Right kidney (tissue), 9 donors: ENCODE results near the gene MED10.

Source experiments
- DNase-seq: peaks from one replicate; pipeline ENCODE4 v3.0.0-alpha.2; 2016
- long read RNA-seq, 8 donors: transcript quantifications; one replicate each; lab custom pipeline, GENCODE V29; 2026

Gene MED10, protein sequence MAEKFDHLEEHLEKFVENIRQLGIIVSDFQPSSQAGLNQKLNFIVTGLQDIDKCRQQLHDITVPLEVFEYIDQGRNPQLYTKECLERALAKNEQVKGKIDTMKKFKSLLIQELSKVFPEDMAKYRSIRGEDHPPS
- long read RNA-seq, donor 1, transcript MED10-201 (4 exons, 1,141 nt): major isoform, 20 of 22 reads
- long read RNA-seq, donor 1, partial matches to known transcripts: 0 of 22 reads
- long read RNA-seq, donor 1, other reads (novel, unspliced or antisense): 0 of 22 reads
- long read RNA-seq, donor 2, transcript MED10-201 (4 exons, 1,141 nt): major isoform, 10 of 13 reads
- long read RNA-seq, donor 2, partial matches to known transcripts: 0 of 13 reads
- long read RNA-seq, donor 2, other reads (novel, unspliced or antisense): 0 of 13 reads
- long read RNA-seq, donor 3, transcript MED10-201 (4 exons, 1,141 nt): major isoform, 27 of 29 reads
- long read RNA-seq, donor 3, partial matches to known transcripts: 0 of 29 reads
- long read RNA-seq, donor 3, other reads (novel, unspliced or antisense): 0 of 29 reads
- long read RNA-seq, donor 4, transcript MED10-203 (2 exons, 648 nt): minor isoform, 8 of 50 reads
- long read RNA-seq, donor 4, transcript MED10-201 (4 exons, 1,141 nt): major isoform, 21 of 50 reads
- long read RNA-seq, donor 4, partial matches to known transcripts: 21 of 50 reads
- long read RNA-seq, donor 4, other reads (novel, unspliced or antisense): 0 of 50 reads
- long read RNA-seq, donor 5, transcript MED10-201 (4 exons, 1,141 nt): major isoform, 33 of 36 reads
- long read RNA-seq, donor 5, partial matches to known transcripts: 0 of 36 reads
- long read RNA-seq, donor 5, other reads (novel, unspliced or antisense): 0 of 36 reads
- long read RNA-seq, donor 6, transcript MED10-201 (4 exons, 1,141 nt): major isoform, 21 of 22 reads
- long read RNA-seq, donor 6, partial matches to known transcripts: 0 of 22 reads
- long read RNA-seq, donor 6, other reads (novel, unspliced or antisense): 0 of 22 reads
- long read RNA-seq, donor 7, transcript MED10-203 (2 exons, 648 nt): minor isoform, 6 of 38 reads
- long read RNA-seq, donor 7, transcript MED10-201 (4 exons, 1,141 nt): major isoform, 31 of 38 reads
- long read RNA-seq, donor 7, partial matches to known transcripts: 0 of 38 reads
- long read RNA-seq, donor 7, other reads (novel, unspliced or antisense): 0 of 38 reads
- long read RNA-seq, donor 8, transcript MED10-201 (4 exons, 1,141 nt): major isoform, 32 of 44 reads
- long read RNA-seq, donor 8, partial matches to known transcripts: 7 of 44 reads
- long read RNA-seq, donor 8, other reads (novel, unspliced or antisense): 0 of 44 reads

DNA sequence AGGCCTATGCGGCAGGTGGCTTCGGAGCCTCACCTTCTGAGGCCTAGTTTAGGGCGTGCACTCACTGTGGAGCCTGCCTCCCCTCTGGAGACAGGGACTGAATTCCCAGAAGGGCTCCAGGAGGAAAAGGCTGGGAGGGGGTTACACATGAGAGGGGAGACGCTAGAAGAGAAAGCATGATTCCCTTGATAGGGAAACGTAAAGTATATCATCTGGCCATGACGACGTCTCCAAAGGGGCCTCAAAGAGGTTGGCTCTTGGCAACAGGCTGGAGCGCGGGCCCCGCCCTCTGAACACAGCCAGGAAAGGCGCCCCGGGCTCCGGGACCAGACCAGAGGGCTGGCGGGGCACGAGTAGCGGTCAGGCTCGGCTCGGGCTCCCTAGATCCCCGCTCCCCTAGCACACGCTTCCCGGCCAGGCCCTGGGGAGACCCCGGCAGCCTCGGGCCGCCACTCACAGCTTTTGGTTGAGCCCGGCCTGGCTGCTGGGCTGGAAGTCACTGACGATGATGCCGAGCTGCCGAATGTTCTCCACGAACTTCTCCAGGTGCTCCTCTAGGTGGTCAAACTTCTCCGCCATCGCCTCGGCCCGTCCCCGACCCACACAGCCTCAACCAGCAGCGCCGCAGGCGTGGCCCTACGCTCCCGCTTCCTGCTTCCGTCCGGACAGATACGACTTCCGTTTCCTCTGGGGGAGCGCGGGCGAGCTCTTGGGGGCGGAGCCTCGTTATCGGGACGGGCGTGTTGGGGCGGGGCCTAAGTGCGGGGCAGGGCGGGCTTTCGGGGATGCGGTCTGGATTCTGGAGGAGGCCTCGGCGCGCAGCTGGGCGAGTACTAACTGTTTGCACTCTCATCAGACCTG, at the start of gene MED10:
Gene MED10 (minus strand): TSS at position 643 of the 861 bp plus-strand sequence. CDS start 64 bp downstream, at position 579.
- peak; percentile 76 for DNase-seq

DNA sequence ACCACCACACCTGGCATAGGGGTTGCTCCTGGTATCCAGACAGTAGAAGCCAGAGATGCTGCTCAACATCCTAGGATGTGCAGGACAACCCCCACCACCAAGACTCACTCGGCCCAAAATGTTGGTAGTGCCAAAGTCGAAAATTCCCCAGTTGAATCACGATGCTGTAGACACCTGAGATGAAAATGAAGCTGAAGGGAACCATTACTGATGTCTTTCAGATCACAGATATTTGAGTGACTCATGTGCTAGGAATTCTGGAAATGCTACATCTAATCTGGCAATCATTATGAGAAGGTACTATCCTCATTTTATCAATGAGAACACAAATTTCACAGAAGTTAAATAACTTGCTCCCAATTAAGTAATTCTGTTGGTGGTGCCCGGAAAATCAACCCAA, 49.3 kb upstream of the MED10 start:
- DNase-seq: no peak

DNA sequence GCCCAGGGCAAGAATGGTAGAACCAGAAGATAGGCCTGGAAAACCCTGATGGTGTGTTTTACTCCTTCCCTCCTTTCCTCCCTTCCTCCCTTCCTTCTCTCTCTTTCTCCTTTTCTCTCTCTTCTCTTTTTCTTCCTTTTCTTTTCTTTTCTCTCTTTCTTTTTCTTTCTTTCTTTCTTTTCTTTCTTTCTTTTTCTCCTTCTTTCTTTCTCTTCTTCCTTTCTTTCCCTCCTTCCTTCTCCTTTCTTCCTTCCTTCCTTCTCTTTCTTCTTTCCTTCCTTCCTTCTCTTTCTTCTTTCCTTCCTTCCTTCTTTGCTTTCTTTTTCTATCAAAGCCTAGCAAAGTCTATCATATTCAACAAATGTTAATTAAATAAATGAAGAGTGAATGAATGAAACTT, 46.4 kb upstream of the MED10 start:
- no peak for DNase-seq

DNA sequence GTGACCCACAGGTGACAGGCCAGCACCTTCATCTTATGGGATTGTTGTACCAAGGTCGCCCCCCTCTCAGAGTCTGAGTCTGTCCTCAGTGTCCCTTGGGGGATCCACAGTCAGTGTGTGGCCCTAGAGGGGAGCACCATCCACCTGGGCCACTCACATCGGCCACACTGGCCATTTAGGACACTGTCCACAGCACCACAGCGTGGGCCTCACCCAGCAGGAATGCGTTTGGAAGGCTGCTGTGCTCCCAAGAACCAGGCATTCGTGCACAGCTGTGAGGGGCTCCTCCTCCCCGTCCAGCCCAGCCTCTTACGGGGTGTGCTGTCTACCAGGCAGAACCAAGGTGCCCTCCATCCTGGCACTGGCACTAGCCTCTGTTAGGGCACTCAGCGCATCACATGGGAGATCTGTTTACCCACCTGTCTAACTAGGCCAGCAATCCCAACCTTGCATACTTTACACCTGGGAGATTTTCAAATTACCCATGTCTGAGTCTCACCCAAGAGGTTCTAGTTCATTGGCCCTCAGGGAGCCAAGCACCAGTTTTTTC, 45.8 kb upstream of the MED10 start:
- no peak for DNase-seq

DNA sequence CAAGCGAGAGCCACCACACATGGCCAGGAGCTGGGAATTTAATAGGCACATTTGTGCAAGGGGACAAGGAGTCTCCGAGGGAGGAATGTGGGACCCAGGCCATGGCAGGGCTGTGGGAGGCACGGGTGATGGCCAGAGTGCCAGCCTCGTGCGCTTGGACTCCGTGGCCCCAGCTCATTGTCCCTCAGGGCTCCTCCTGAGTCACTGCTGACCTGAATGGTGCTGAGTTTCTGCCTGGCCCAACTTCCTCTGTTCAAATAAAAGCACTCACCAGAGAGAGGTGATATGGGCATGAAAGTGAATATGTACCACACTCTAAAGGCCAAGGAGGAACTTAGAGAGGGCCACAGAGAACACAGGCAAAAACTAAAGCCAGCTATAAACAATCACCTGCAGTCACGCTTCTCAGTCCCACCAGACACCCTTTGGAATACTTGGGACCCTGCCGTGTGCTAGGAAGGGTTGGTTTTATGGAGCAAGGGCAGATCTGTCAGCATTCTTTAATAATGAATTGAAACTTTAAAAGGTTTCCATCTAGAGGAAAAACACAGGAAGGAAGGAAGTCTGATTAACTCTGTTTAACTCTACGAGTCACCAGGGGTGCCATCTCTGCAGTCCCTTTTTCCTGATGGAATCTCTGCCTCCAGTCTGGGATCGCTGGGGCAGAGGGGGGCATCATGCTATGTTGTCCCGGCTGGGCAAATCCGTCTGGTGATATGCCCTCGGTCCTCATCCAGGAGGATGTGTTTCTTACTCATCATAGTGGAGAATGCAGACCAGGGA, 45.2 kb upstream of the MED10 start:
- DNase-seq: no peak

DNA sequence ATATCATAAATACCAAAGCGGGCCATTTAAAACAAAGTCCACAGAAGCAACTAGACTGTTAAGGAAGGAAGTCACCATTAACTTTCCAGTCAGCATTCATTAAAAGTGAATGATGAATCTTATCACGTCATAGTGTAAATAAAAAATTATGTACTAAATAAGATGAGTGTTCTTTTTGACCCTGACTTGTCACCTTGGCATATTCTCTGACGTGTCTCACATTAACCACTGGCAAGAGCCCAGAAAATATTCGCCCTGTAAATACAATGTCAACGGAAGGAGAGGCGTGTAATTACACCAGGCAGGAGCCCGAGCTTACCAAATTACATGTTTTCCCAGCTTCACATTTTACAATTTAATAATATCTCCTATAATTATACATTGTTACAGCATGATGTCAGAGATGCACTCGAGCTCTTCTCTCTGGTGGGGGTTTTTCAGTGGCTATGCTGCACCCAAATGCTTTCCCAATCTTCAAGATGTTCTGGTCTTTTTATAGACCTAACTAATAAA, 41.0 kb upstream of the MED10 start:
- no peak for DNase-seq

DNA sequence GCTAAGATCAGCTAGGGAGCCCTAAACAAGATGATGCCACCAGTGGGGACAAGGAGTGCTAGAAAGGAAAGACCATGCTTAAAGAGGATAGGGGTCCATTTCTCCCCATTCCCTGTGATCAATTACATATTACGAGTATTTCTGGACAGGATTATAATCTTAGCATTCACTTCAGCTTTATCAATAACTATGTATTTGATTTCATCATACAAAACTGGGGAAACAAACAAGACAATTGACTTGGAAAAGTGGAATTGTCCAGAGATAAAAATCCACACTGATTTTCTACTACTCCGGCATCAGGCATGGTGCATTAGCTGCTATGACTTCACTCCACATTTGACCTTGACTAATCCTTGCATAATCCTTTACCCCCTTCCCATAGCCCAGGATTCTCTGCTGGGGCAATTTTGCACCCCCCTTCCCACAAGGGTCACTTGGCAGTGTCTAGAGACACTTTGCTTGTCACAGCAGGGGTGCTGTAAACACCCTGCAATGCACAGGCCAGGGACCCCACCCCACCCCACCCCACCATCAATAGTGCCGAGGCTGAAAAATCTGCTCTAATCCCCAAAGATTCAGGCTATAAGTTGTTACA, 40.4 kb upstream of the MED10 start:
- no peak for DNase-seq

DNA sequence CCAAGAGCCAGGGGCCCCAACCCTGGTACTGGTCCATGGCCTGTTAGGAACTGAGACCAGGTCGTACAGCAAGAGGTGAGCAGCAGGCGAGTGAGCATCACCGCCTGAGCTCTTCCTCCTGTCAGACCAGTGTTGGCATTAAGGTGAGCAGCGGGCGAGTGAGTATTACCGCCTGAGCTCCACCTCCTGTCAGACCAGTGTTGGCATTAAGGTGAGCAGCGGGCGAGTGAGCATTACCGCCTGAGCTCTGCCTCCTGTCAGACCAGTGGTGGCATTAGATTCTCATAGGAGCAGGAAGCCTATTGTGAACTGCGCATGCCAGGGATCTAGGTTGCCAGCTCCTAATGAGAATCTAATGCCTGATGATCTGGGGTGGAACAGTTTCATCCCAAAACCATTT, 39.3 kb upstream of the MED10 start:
- no peak for DNase-seq

DNA sequence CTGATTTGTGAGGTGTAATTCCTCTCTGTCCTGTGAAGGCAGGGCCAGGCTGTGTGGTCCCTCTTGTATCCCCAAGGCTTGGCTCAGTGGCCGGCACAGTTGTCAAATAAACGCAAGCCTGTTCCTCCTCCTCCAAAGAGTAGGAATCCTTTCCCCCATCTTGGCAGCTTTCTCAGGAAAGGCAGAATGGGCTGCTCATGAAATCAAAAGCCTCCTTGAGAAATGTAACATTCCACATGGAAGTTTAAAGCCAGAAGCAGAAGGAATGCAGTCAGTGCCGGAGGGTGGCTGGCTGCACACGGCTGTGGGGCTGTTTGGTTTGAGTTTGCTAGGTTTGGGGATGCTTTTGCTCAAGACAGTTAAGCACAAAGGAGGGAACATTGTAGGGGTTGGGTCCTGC, 34.5 kb upstream of the MED10 start:
- no peak for DNase-seq

DNA sequence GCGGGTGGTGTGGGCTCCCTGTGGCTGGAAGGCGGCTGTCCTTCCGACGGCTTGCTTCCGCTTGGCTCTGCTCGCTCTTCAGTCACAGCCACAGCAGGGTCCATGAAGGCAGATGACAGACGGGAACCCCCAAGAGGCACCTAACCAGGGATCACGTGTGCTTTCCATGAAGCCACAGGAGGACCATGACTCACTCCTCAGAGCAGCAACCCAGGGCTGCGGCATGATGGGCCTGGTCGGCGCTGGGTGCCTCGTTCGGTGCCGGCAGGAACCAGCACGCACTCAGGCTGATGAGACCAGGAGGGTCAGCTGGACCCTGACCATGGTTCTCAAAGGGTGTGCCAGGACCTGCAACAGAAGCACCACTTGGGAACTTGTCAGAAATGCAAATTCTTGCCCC, 32.8 kb upstream of the MED10 start:
- DNase-seq: no peak

DNA sequence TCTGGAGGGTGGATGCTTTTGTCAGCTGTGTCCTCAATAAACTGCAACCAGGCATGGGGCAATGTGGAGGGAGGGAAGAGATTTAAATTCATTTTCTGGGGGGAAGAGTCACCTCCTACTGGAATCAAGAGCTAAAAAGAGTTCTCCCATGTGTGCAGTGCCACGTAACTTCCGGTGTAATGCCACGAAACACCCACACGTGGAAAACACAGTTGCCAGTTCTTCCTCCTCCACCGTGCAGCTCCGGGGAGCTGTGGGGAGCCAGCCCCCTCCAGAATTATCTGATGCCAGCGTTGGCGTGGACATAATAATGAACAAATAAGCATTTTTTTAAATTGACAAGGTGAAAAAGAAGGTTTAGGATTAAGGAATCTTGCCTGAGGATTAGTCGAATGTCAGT, 32.1 kb upstream of the MED10 start:
- no peak for DNase-seq

DNA sequence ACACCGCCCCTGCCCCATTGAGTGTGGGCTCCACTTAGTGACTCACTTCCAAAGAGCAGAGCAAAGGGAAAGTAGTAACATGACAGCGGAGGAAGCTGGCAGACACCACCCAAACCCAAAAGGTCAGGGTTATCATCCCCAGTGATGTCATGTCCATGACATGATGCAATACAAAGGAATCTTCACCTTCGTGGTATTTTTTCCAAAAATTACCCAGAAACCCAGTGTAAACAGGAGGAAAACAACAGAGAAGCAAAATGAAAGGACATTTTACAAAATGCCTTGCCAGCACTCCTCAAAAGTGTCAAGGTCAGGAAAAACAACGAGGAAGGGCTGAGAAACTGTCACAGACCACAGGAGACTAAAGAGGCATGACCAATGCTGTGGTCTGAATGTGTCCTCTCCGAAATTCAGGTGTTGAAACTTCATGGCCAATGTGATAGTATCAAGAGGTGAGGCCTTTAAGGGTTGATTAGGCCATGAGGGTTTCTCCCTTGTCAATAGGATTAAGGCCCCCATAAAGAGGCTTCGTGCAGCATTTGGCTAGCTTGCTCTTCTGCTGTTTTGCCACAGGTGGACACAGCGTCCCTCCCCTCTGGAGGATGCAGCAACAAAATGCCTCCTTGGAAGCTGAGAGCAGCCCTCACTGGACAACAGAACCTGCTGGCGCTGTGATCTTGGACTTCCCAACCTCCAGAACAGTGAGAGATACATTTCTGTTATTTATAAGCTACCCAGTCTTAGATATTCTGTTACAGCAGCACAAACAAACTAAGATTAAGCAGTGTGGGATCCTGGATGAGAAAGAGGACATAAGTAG, 30.5 kb upstream of the MED10 start:
- DNase-seq: no peak

DNA sequence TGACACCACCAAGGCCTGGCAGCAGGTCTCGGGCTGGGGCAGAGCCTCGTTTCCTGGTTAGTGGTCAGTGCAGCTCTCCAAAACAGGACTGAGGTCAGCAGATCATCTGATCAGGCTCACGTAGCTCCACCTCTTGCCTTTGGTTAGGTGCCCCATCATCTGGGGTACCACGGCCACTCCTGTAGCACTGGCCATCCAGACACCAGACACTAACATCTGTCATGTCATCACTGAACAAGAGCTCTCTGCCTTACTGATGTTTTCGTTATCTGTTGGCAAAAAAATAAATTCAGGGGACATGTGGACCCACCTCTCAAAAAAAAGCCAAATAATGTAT, 29.9 kb upstream of the MED10 start:
- DNase-seq: no peak

DNA sequence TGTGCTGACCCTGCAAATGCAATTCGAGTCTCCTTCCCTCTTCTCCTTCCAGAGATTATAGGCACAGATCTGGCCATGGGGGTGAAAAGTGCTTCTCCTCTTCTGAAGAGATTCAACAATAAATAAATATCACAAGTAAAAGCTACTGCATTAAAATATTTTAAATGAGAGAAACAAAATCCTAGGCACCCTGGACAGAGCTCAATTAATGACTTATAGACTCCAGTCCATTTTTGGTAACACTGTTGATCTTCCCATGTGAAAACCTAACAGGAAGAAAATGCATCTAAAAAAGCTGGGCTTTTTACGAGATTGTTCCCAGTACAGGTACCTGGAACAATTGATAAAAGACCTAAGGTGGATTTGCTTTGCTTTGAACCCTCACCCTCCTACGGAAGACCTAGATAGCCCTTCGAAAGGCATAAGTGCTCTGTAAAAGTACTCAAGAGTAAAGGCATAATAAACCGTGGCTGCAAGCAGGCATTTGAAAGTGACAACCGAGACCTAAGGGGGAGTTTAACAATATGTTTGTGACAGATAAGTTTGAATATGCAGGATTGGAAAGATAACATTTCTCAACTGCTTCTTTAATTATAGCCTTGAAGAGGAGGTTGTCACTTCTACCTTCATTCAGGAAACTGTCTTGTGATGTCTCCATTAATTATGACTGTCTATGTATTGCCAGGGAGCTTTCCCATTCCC, 29.4 kb upstream of the MED10 start:
- no peak for DNase-seq

DNA sequence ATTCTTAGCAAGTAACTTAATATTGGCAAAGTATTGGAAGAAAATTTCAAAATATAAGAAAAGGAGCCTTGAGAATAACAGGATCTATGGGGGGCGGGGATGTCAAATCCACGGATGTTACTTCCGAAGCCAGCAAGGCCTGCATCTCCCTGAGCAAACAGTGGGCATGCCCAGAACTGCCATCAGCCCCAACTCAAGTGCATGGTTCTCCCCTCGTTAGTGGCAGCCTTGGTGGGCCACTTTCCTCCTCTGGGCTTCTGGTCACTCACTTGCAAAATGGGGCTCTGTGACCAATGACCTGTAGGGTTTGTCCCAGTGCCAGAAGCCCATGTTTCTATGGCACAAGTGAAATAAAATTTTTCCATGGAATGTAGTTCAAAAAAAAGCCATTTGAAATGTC, 27.2 kb upstream of the MED10 start:
- no peak for DNase-seq

DNA sequence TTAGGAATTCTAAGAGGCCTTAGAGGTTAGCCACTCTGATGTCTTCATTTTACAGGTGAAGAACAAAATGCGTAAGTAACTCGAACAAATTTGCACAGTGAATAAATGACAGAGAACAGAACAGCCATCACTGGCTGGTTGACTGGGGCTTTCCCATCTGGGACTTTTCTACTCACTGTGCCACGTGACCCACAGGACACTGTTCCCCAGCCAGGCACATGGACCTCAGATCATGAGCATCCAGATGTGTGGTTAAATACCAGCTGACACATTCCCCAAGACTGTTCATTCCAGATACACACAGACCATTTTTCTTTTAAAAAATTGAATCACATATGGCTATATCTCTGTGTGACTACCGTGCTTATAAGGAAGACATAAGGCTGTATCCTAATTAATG, 25.8 kb upstream of the MED10 start:
- no peak for DNase-seq

DNA sequence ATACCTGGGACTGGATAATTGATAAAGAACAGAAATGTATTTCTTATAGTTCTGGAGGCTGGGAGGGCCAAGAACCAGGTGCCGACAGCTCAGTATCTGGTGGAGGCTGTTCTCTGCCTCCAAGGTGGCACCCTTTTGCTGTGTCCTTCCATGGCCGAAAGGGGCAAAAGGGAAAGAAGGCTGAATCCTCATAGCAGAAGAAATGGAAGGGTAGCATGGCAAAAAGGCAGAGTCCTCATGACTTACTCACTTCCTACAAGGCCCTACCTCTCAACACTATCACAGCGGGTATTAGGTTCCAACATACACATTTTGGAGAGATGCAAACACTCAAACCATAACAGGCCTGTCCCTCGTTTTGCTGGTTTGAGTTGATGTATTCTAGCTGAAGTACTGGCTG, 25.1 kb upstream of the MED10 start:
- no peak for DNase-seq

DNA sequence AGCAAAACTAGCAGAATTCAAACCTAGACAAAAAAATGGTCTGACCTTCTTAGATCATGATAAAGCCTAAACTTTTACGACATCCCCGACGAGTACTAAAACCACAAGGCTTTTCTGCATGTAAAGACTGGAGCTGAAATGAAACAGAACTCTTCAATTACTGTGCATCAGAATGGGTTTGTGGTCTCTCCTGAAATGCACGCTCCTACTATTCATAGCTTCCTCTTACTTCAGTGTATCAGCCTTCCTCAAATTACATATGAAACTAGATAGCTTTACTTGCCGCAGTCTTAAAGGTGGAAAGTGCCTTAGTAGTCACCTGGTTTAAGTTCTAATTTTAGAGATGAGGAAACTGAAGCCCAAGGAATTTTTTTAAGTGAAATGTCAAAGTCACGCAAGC, 24.6 kb upstream of the MED10 start:
- no peak for DNase-seq
